Lung (tissue), 12 donors: ENCODE measurements around the gene ITPKA. TPM values are rescaled to one million over a fixed set of nuclear protein-coding genes. Genes with fewer than 3 reads are reported as not detected.
"Not testable (repeated sequence)": the region's sequence is repeated elsewhere in the genome, so short reads cannot be mapped to it uniquely, and the experiment has no call there.

Experiments
- ATAC-seq: fragments of 200-7000 bp; cut with Tn5 transposase; one replicate; pipeline ENCODE4 v1.9.1; 2020; ENCODE audit warnings: moderate number of reproducible peaks; ENCODE audit not compliant: insufficient read depth, low FRiP score
- DNase-seq, 3 donors: peaks; one replicate each; pipeline ENCODE4 v3.0.0-alpha.2; 2013 to 2017
- H3K27ac ChIP-seq, 2 donors: one replicate each; pipeline ENCODE4 v1.5.1; 2013; ENCODE audit warnings: mild to moderate bottlenecking in 2 of 2, moderate library complexity in 2 of 2, control low read depth in 1 of 2, inconsistent platforms in 1 of 2, low read depth in 1 of 2, low read length in 1 of 2
- H3K27me3 ChIP-seq, 3 donors: one replicate each; pipeline ENCODE4 v1.5.1; 2013; ENCODE audit warnings: low read length in 2 of 3; ENCODE audit not compliant: control insufficient read depth in 3 of 3, insufficient read depth in 3 of 3
- H3K36me3 ChIP-seq, 4 donors: one replicate each; pipeline ENCODE4 v1.5.1; 2013; ENCODE audit warnings: low read length in 4 of 4, mild to moderate bottlenecking in 1 of 4, moderate library complexity in 1 of 4; ENCODE audit not compliant: control insufficient read depth in 4 of 4, insufficient read depth in 4 of 4
- H3K4me1 ChIP-seq, 5 donors: one replicate each; pipeline ENCODE4 v1.5.1; 2013; ENCODE audit warnings: low read length in 5 of 5, mild to moderate bottlenecking in 2 of 5, moderate library complexity in 1 of 5; ENCODE audit not compliant: control insufficient read depth in 5 of 5, insufficient read depth in 5 of 5
- H3K4me3 ChIP-seq: one replicate; pipeline ENCODE4 v1.5.1; 2013; ENCODE audit warnings: mild to moderate bottlenecking, control low read depth, moderate library complexity
- H3K9ac ChIP-seq, 2 donors: one replicate each; pipeline ENCODE4 v1.5.1; 2013; ENCODE audit warnings: low read length in 2 of 2, control low read depth in 1 of 2; ENCODE audit not compliant: insufficient read depth in 1 of 2
- H3K9me3 ChIP-seq, 4 donors: one replicate each; pipeline ENCODE4 v1.5.1; 2013; ENCODE audit warnings: low read length in 3 of 4, mild to moderate bottlenecking in 1 of 4, moderate library complexity in 1 of 4; ENCODE audit not compliant: control insufficient read depth in 4 of 4, insufficient read depth in 3 of 4
- WGBS, 2 donors: extraction: QIAGEN DNeasy Blood & Tissue Kit; methylation state at CpG; one replicate each; pipeline ENCODE4 v1.1.7; 2013; 5-methylcytosine and 5-hydroxymethylcytosine counted together
- polyA plus RNA-seq, 2 donors: library from polyadenylated mRNA; stranded (reverse); fragments of 200-250 nt; gene quantifications; one replicate each; pipeline ENCODE4 v1.2.1, GENCODE V29; 2013
- total RNA-seq, 2 donors: library from RNA; depleted of rRNA in 1 of 2; stranded (reverse); fragments of >200 nt in 1 of 2; gene quantifications; one replicate each; pipeline ENCODE4 v1.2.1, GENCODE V29; 2014 to 2021
- TF ChIP-seq, protein P1 (sequence below): IDR thresholded peaks from 2 replicates; pipeline ENCODE4 v1.5.1; 2012; ENCODE audit warnings: mild to moderate bottlenecking; ENCODE audit errors: control extremely low read depth, extremely low read depth
- donor health status: control.
- donor health status: control.
- donor health status: Bipolar disorder and iron deficiency.
- donor health status: healthy.
- donor health status: DM: yes; HTN: yes; CAD: no.

ITPKA gene
- total and polyA plus RNA-seq, 4 donors: 0.35 to 1.9 (median 1.2) TPM

DNA sequence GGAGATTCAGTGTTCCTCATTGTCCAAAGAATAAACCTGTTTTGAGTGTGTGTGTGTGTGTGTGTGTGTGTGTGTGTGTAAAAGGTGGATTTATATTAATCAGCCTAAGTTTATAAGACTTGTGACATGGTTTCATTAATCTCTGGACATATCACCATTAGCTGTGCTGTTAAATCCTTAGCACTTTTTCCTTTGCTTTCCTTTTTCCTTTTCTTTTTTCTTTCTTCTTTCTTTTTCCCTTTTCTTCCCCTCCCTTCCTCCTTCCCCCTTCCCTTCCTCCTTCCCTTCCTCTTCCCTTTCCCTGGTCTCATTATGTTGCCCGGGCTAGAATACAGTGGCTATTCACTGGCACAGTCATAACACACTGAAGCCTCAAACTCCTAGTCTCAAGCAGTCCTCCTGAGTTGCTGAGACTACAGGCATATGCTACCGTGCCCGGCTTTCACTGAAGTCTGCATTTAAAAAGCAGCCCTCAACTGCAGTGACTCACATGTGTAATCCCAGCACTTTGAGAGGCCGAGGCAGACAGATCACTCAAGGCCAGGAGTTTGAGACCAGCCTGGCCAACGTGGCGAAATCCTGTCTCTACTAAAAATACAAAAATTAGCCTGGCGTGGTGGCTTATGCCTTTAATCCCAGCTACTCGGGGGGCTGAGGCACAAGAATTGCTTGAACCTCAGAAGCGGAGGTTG, 28.6 kb upstream of the ITPKA start:
- DNase-seq (no peak), ATAC-seq (no peak)
- Histone ChIP-seq H3K36me3 (peaks cover 11 to 33% (median 23%) of the 10 kb centered on the region in 4 donors), H3K4me1 (peaks cover 0 to 1% (median 0%) of the 10 kb centered on the region in 5 donors), H3K27me3 (no peaks in the 10 kb centered on the region), H3K4me3 (no peak overlapping the region), H3K9me3 (no peaks in the 10 kb centered on the region), H3K9ac (no peak overlapping the region), H3K27ac (no peak overlapping the region)
- TF ChIP-seq, protein P1, sequence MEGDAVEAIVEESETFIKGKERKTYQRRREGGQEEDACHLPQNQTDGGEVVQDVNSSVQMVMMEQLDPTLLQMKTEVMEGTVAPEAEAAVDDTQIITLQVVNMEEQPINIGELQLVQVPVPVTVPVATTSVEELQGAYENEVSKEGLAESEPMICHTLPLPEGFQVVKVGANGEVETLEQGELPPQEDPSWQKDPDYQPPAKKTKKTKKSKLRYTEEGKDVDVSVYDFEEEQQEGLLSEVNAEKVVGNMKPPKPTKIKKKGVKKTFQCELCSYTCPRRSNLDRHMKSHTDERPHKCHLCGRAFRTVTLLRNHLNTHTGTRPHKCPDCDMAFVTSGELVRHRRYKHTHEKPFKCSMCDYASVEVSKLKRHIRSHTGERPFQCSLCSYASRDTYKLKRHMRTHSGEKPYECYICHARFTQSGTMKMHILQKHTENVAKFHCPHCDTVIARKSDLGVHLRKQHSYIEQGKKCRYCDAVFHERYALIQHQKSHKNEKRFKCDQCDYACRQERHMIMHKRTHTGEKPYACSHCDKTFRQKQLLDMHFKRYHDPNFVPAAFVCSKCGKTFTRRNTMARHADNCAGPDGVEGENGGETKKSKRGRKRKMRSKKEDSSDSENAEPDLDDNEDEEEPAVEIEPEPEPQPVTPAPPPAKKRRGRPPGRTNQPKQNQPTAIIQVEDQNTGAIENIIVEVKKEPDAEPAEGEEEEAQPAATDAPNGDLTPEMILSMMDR: no peak
- WGBS, 2 donors: 95 to 96% methylated on average over 9 of the region's 9 CpGs

DNA sequence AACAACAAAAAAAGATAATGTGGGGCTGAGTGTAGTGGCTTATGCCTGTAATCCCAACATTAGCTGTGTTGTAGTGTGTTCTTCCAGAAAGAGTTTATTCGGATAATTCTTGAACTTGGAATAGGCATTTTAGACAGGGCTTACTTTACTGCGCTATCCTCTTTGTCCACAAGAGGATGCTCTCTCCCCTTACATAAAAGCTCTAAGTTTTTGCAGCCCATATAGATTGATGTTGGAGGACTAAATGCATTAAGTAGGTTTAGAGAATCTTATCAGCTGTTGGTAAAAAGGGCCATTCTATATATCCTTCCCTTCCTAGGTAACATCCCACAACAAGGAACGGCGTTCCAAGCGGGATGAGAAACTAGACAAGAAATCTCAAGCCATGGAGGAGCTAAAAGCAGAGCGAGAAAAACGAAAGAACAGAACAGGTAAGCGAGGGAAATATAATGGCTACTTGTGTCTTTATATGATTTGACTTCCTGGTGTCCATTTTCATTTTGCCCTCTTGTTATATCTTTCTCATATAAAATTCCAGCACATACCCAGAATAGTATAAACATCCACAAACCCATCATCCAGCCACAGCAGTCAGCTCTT, 27.8 kb upstream of the ITPKA start:
- no peak for ATAC-seq
- H3K36me3 ChIP-seq: peaks cover 15 to 36% (median 27%) of the 10 kb centered on the region in 4 donors
- no peaks in the 10 kb centered on the region for H3K27me3 ChIP-seq
- DNase-seq: peak in 2 of 3 donors; percentile 66 to 69
- peaks cover 0 to 1% (median 0%) of the 10 kb centered on the region in 5 donors for H3K4me1 ChIP-seq
- H3K9ac ChIP-seq: no peak overlapping the region
- TF ChIP-seq, protein P1: peak; percentile 64
- no peak overlapping the region for H3K4me3 ChIP-seq
- H3K9me3 ChIP-seq: no peaks in the 10 kb centered on the region
- no peak overlapping the region for H3K27ac ChIP-seq
- 85 to 91% methylated on average over 8 of the region's 8 CpGs for WGBS, 2 donors

DNA sequence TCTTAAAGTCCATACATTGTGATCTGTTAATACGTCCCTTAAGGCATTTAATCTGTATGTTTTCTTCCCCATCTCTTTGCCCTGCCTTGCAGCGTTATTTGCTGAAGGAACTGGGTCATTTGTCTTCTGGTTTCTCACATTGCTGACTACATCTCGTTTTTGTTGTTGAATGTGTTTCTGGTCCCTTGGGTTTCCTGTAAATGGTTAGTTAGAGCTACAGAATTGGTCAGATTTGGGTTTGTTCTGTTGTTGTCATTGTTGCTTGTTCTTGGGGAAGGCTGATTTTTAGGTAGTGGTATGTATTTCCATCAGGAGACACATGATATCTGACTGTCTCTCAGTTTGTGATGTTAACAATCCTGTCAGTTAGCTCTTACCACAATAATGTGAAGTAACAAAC, 27.0 kb upstream of the ITPKA start:
- TF ChIP-seq, protein P1: no peak
- Histone ChIP-seq H3K9me3 (no peaks in the 10 kb centered on the region), H3K4me3 (no peak overlapping the region), H3K4me1 (peaks cover 0 to 1% (median 0%) of the 10 kb centered on the region in 5 donors), H3K27ac (no peak overlapping the region), H3K36me3 (peaks cover 20 to 40% (median 33%) of the 10 kb centered on the region in 4 donors), H3K27me3 (no peaks in the 10 kb centered on the region), H3K9ac (no peak overlapping the region)
- DNase-seq (no peak), ATAC-seq (no peak)
- 65 to 89% methylated on average over 3 of the region's 3 CpGs for WGBS, 2 donors

GRCh38 chr15:41469644-41470043, 24.0 kb upstream of the ITPKA start:
- peaks cover 28 to 38% (median 33%) of the 10 kb centered on the region in 4 donors for H3K36me3 ChIP-seq
- H3K27ac ChIP-seq, H3K9ac ChIP-seq, DNase-seq, H3K4me1 ChIP-seq, H3K27me3 ChIP-seq, H3K4me3 ChIP-seq, ATAC-seq, H3K9me3 ChIP-seq: not testable (repeated sequence)
- WGBS, 2 donors: 98 to 99% methylated on average over 6 of the region's 6 CpGs
